ENCODE results near the gene ETNK1.

DNA sequence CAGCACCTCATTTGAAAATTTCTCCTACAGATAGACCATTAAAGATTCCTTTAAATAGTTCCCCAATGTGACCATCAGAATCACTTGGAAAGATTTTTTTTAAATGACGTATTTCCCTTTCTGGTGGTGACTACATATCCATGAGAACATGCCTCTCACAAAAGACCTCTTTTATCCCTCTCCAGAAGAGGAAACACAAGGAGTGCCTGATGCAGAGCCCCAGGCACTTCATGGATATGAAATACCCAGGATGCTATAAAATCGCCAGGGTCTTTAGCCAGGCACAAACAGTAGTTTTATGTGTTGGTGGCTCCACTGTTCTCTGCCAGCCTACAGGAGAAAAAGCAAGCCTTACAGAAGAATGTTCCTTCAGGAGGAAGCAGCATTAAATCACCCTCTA, 97.1 kb downstream of the ETNK1 start:
- TF ChIP-seq, protein P1, sequence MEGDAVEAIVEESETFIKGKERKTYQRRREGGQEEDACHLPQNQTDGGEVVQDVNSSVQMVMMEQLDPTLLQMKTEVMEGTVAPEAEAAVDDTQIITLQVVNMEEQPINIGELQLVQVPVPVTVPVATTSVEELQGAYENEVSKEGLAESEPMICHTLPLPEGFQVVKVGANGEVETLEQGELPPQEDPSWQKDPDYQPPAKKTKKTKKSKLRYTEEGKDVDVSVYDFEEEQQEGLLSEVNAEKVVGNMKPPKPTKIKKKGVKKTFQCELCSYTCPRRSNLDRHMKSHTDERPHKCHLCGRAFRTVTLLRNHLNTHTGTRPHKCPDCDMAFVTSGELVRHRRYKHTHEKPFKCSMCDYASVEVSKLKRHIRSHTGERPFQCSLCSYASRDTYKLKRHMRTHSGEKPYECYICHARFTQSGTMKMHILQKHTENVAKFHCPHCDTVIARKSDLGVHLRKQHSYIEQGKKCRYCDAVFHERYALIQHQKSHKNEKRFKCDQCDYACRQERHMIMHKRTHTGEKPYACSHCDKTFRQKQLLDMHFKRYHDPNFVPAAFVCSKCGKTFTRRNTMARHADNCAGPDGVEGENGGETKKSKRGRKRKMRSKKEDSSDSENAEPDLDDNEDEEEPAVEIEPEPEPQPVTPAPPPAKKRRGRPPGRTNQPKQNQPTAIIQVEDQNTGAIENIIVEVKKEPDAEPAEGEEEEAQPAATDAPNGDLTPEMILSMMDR (IDR thresholded peaks at IDR 0.05): no peak
- TF ChIP-seq POLR2A (IDR thresholded peaks at IDR 0.05) (no peak), EP300 (IDR thresholded peaks at IDR 0.05) (no peak)
